HG03442 (cell line): Measurements from ENCODE around the gene PRODH.
"Not testable (repeated sequence)": the region's sequence is repeated elsewhere in the genome, so short reads cannot be mapped to it uniquely, and the experiment has no call there.

Experiments used
- ATAC-seq: cut with Tn5 transposase; IDR thresholded peaks from one replicate; pipeline ENCODE4 v1.9.1; 2021; ENCODE audit warnings: mild to moderate bottlenecking, moderate library complexity; ENCODE audit not compliant: unreplicated experiment

PRODH gene

DNA sequence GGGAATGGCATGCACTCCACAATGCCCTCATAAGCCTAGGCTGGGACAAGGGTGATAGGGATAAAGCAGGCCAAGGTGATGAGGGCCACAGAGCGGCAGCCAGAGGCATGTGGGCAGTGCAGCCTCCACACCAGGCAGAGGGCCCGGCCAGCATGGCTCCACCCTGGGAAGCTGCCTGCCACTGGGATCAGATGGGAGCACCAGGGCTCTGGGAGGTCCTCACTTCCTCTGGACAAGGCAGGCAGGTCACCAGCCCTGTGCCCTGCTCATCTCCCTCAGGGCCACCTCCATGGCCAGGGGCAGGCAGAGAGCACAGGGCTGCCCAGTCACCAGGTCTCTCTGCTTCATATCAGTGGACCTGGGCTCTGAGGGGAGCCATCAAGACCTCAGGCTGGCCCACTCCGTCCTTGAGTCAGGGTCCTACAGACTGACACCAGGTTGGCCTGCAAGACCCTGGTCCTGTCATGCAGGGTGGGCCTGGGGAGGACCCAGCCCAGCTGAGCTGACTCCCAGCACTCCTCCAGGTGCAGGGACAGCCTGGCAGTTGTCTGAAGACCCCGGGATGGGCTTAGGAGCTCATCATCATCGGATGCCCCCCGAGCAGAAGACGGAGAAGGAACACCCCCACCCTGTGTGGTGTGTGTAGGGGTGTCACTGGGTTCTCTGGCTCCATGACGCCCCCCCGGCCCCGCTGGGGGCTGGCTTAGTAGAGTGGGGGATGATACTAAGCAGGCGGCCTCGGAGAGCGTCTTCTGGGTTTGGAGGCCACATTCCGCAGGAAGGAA lies 33.3 kb upstream of the PRODH start:
- not testable (repeated sequence) for ATAC-seq

DNA sequence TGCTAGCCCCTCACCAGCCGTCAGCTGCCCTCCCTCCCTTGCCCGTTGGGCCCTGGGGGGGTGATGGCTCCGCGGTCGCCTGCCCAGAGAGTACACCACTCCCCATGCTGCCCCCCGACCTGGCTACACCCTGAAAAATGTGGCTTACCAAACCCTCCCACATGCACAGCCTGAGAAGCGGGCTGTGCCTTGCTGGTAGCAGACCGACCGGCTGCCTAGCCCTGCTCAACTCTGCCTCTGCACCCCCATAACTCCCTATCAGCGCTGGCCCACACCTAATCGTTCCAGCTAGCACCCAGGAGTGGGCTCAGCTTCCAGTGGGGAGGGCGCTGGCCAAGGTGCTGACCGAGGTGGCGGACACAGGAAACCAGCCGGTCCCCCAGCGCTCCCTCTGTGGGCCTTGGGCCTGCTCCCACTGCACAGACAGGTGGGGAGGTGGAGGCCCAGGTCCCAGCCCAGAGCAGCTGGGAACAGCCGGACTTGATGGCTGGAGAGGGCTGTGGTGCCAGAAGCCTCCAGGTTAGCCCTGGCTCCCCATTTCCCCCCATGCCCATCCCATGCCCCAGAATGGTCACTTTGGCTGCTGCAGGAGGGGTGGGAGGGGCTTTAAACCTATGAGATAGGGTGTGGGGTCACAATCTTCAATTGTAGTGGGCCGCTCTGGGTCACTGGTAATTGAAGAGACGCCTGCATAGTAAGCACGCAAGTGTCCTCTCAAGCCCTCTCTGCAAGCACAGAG lies 32.1 kb upstream of the PRODH start:
- ATAC-seq: no peak

DNA sequence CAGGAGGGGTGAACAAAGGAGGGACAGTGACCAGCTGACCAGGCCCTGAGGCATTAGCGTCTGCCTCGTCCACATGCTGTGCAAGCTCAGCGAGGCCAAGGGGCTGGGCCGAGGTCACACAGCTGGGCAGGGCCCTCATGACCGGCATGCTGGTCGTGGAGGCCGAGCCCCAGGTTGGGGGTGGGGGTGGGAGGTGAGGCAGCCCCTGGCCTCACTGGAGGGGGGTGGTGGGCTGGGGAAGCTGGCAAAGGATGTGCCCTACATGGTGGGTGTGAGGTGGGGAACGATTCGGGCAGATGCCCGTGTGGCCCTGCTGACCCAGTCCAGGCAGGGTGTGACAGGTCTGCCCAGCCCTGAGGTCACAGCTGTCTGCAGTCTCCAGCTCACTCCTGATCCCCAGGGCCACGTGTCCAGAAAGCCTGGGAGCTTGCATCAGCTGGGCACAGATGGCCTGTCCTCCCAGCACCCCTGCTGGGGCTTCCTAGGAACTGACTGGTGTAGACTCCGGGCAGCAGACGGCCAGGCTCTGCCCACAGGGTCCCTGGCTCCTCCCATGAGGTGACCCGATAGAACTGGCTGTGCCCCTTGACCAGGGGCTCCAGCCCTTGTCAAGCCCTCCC lies 31.4 kb upstream of the PRODH start:
- ATAC-seq: not testable (repeated sequence)

DNA sequence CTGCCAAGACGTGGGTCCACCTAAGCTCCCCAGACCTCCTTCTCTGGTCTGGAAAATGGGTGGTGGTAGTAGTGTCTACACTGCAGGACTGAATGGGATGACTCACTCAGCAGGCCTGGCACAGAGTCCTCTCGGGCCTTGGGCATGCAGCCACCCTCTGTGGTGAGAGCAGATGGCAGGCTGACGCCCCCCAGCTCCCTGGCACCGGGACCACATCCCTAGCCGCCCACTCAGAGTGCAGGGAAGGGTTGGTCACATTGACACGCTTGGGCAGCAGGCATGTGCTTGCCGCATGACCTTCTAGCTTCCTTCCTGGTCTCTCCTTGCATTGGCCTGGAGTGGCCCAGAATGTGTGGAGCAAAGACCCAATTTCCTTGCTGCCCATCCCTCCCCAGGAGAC lies 30.7 kb upstream of the PRODH start:
- ATAC-seq: no peak

DNA sequence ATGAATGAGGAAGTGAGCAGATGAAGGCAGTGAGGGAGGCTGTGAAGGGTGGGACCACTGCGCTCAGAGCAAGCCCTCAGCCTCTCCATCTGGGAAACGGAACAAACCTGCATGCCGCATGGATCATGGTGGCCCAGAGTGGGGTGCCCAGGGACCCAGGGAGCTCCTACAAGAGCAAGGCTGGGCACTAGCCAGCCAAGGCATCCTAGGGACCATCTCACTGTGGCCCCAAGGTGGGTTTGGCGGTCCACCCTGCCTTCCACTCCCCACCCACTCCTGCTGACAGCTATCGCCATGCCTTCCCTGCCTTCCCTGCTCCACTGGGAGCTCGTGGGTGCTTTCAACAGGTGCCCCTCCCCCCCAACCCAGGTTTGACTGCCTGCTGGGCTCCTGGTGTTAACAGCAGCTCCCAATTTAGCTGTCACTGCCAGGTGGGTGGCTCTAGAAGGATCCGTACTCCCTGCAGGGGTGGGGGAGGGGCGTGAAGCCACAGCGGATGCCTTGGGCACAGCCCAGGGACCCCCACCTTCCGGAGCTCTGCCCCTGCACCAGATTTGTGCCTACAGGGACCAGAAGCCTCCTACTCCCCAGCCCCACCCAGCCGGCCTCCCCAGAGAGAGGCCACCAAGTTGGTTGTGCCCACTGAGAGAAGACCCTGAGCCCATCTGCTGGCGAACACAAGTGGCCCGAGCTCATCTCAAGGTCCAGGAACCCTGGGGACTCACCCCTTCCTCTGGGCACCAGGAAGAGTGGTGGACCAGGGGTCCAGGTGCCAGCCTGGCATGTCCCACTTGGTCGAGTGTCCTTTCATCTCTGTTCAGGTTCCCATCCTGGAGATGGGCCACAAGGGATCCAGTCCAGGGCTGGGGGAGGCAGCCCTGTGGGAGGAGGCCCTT lies 29.7 kb upstream of the PRODH start:
- no peak for ATAC-seq

DNA sequence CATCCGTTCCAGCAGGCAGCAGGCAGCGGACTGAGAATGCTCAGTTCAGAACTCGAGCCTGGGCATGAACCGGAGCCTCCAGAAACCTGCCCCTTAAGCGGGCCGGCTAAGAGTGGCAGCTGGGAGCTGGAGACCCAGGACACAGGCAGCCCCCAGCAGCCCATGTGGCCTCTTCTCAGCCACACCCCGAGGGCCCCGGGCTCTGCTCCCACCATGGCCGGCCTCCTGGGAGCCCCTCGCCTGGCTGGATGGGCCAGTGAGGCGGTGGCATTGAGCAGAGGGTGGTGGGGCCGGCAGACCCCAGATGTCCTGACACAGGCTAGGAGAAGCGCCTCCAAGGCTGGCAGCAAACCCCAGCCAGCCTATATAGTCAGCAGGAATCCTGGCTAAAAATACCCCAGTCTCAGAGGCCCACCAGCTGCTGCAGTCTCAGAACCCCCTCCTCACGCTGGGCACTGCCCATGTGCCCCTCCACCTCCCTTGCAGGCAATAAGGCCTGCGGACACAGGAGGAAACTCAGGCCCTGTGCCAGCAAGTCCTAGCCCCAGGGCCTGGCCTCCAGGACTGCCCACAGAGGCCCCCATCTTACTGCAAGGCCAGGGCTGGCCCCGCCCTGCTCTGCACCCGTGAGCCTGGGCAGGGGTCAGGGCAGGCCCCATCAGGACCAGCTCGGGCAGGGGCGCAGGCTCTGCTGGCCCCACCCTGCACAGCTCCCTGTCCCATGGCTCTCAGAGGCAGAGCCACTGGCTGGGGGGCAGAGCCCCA lies 28.6 kb upstream of the PRODH start:
- ATAC-seq: not testable (repeated sequence)

DNA sequence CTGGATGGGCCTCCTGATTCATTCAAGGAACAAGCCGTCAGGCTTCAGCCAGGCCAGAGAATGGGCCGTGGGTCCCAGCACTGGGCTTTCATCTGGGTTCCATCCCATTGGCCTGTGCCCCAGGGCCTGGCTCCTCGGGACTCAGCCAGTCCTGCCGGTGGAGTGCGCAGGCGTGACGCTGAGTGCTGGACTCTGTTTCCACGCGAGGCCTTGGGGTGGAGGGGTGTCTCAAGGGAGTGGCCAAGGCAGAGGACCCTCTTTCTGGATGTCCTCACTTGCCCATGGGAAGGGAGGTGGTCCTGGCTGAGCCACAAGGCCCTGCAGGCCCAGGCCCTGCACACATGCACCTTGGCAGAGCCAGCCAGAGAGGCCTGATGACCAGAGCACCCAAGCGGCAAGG lies 28.0 kb upstream of the PRODH start:
- not testable (repeated sequence) for ATAC-seq

DNA sequence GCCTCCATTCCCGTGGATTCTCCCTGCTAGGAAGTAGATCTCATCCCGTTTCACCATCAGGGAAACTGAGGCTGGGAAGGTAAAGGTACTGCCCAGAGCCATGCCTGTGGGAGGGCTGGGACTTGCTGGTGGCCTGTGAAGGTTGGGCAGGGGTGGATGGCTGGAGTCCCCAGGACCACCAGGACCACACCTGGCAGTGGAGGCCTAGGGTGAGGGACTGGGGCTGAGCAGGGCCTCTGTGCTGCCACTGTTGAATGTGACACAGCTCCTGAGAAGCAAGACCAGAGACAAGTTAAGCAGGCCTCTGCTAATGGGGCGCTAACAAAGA lies 26.2 kb upstream of the PRODH start:
- no peak for ATAC-seq

DNA sequence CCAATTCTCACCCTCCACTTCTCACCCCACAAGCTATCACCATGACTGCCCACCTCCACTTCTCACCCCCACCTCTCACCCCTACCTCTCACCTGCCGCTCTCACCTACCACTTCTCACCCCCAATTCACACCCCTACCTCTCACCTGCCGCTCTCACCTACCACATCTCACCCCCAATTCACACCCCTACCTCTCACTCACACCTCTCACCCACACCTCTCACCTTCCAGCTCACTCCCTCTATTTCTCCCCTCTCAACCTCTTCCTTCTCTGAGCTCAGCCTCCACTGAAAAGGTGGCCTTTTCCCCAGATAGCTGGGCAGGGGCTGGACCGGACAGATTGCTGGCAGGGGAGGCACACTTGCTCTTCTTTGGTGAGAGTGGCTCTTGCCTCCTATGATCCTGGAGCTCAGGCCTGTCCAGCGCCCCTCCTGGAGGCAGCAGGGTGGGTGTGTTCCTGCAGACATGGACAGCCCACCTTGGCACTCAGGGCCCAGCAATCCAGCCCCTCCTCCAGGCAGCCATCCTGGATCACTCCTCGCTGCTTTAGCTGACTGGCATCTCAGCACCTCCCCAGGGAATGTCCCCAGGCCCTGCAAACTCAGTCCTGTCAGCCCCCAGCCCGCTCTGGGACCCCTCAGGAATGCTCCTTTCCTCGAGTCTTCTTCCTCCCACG lies 25.7 kb upstream of the PRODH start:
- ATAC-seq: not testable (repeated sequence)

DNA sequence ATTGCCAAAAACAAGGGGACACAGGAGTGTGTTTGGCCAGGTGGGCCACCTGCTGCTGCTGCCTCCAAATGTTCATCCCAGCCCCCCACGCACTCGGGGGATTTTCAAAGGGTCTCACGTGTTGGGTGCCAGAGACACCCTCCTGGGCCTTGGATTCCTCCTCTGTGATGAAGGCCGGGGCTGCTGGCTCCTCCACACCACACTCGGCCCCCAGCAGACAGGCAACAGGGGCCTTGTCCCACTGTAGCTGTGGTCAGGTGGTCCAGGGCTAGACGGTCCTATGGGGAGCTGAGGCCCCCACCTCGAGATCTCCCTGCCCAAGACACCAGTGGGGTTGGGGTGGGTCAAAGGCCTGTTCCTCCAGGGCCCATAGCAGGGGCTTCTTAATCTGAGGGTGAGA lies 25.1 kb upstream of the PRODH start:
- ATAC-seq: not testable (repeated sequence)

DNA sequence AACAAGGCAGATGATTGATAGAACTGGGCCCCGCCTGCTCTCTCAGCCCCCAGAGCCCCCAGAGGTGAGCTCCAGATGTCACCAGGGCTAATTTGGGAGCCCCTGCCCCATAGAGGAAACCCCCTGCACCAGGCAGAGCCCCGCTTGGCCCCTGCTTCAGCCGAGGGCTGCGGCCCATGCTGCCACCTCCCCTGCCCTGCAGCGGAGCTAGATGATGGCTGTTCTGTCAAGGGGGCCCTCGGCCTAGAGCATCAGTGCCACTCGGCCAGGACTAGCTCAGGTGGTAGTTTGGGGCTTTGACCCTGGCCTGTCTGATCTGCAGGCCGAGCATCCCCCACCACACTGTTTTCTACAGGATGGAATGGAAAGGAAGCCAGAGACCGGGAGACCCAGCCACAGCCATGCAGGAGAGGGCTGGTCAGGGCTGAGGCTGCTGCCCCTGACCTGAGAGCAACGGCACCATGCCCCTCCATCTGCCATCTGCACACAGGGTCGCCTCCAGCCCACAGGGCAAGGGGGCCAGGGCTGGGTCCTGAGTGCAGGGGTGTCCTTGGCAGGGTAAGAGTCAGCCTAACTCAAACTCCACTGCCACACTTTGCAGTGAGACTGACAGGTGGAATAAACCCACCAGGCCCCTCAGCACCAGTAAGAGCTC lies 24.2 kb upstream of the PRODH start:
- not testable (repeated sequence) for ATAC-seq

DNA sequence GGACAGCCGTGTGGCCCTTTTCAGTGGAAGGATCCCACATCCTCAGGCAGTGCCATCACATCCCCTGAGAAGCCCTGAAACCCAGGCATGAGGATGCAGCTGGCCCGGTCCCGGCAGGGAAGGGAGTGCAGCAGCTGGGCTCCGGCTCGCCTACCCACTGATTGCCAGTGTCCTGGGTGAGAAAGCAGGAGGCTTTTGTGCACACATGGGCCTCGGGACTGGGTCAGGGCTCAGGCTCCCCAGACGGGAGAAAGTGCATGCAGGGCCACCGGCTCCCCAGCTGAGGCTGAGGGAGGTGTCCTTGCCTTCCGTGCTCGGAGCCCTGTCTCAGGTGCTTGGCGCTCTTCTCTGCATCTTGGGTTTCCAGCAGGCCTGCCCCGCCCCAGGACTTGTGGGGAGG lies 23.6 kb upstream of the PRODH start:
- not testable (repeated sequence) for ATAC-seq

DNA sequence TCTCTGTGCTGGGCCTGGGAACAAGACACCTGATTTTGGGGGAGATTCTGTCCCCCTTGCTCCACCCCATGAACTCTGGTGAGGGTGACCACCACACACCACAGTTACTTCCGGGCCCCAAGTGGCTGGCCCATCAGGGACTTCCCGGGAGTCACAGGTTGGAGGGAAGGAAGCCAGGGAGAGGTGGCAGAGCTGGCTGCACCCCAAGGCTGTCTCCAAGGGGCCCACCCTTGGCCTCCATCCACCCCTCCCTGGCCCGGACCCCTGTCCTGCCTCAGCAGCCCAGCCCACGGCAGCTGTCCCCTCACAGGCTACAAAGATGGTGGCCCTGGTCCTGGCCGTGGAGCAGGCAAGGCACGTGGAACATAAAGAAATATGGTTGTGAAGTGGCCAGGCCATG lies 23.2 kb upstream of the PRODH start:
- not testable (repeated sequence) for ATAC-seq

DNA sequence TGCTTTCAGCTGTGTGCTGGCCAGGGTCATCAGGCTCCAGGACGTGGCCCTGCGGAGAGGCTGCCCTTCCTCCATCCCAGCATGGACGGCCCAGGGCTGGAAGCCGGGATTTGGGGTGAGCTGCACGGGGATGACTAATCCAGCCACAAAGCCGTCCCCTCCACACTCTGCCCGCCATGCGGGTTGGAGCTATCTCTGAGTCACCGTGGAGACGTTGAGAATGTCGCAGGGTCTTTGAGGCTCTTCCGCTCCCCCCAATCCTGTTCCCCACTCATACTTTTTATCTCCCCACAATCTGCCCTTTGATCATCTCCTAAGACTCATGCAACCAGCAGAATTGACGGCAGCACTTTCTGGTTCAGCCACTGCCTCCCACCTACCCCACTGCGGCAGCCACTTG lies 22.6 kb upstream of the PRODH start:
- not testable (repeated sequence) for ATAC-seq

DNA sequence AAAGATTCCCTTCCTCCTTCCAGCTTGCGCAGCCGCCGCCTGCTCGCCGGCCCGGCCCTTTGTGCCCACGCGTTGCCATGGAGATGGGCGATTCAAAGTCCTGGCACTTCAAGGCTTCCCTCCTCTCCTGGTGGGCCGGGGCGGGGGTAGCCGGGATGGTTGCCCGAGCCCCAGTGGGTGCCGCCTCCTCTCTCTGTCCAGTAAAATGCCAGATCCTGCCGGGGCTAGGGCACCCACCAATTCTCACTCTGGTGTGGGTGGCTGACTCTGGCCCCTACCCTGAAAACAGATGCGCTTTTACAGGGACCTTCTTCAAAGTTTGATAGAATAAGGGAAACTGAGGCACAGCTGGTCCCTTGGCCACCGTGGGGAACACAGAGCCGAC lies 22.2 kb upstream of the PRODH start:
- ATAC-seq: not testable (repeated sequence)

DNA sequence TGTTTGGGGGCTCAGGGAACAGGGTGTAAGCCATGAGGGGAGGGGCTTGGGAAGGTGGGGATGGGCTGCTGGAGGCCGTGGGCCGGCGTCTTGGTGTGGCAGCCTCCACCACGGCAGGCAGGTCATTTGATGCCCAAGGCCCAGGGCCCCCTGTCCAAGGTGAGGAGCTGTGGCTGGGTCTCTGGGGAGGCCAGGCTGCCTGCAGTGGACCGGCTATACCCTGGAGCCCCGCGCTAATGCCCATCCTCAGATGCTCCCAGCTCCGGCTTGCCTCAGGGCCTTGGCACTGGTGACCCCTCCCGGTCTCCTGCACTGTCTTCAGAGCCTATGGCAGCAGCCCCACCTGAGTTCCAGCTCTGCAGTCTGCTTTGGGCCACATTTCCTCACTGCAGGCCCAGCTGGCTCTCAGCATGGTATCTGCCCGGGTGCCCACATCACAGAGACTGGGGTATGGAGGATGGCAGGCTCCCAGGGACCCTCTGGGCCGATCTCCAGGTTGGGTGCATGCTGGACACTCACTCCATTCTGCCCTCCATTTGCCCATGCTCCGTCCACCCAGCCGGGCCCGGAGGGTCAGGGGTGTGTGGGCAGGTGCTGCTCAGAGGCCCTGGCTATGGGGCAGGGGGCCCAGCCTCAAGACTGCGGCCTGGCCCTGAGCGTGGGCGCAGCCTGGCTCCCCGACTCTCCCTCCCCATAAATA lies 21.7 kb upstream of the PRODH start:
- not testable (repeated sequence) for ATAC-seq

DNA sequence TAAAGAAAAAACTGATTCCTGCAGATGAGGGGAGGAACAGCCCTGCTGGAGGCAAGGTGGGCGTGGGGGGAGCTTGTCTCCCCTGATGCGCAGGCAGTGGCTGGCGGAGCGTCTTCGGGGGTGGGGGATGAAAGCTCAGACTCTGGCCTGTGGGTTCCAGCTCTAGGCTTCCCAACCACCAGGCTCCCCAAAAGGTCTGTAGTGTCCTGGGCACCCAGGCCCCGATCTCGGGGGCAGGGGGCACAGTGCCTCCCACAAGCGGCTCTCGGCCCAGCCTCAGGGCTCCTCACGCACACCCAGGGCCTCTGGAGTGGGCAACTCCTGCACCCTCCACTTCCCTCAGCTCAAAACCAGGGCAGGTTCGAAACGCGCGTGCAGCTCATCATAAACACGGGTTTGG lies 20.9 kb upstream of the PRODH start:
- ATAC-seq: not testable (repeated sequence)

DNA sequence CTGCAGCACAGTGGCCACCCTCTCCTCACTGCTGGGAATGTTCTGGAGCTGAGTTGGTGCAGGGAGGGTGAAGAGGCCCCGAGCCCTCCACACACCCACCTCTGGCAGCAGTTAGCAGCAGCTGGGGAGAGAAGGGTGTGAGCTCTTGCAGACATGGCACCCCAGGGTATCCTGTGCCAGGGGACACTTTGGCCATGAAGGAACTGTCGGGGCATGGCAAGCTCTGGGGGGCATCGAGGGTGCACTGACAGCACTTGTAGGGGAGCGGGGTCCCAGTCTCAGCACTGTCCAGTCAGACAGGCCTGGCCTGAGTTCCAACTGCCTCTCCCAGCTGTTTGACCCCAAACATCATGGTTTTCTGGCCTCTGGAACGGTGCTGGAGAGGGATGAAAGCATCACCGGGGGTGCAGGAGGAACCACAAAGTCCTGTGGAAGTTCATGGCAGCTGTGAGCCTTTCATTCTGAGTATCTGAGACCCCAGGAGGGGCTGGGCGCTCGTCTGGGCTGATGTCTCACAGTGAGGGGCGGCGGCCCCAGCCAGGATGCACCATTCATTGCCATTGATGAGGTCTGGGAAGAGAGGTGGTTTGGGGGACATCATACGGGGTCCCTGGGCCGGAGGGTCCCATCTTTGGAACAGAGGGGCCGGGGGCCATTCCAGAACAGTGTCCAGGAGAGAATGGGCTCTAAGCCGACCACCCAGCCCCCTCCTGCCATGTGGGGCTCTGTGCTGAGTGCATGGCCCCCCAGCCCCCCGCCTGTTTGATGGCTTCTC lies 20.2 kb upstream of the PRODH start:
- not testable (repeated sequence) for ATAC-seq
